C1 segment of cervical spinal cord (tissue), 14 donors: ENCODE results near the gene SLC6A1.

Source experiments
- DNase-seq, 14 donors: peaks; one replicate each; lab custom pipeline; 2025; lab: John Stamatoyannopoulos, UW

The SLC6A1 gene

GRCh38 chr3:10970306-10970960 lies 22.1 kb upstream of the SLC6A1 start:
- no peak for DNase-seq

- no peak for DNase-seq
Observed at GRCh38 chr3:10972072-10972782, 20.3 kb upstream of the SLC6A1 start.

GRCh38 chr3:10973046-10973595 lies 19.4 kb upstream of the SLC6A1 start:
- DNase-seq, result peak in 2 of 14 donors; percentile 9 to 60

- DNase-seq, result no peak
Observed at GRCh38 chr3:10974131-10974530, 18.4 kb upstream of the SLC6A1 start.

- no peak for DNase-seq
Observed at GRCh38 chr3:10974746-10975375, 17.7 kb upstream of the SLC6A1 start.

GRCh38 chr3:10975695-10976234 lies 16.8 kb upstream of the SLC6A1 start:
- DNase-seq, result no peak

GRCh38 chr3:10976770-10977169 lies 15.8 kb upstream of the SLC6A1 start:
- DNase-seq, result no peak

GRCh38 chr3:10977892-10978510 lies 14.5 kb upstream of the SLC6A1 start:
- DNase-seq, result no peak

GRCh38 chr3:10978956-10979355 lies 13.6 kb upstream of the SLC6A1 start:
- no peak for DNase-seq

GRCh38 chr3:10980312-10980711 lies 12.2 kb upstream of the SLC6A1 start:
- no peak for DNase-seq

- DNase-seq, result no peak
Observed at GRCh38 chr3:10981031-10981430, 11.5 kb upstream of the SLC6A1 start.

- DNase-seq, result no peak
Observed at GRCh38 chr3:10981961-10982360, 10.6 kb upstream of the SLC6A1 start.

GRCh38 chr3:10982782-10983181 lies 9.8 kb upstream of the SLC6A1 start:
- no peak for DNase-seq

GRCh38 chr3:10983219-10983916 lies 9.2 kb upstream of the SLC6A1 start:
- peak in 6 of 14 donors; percentile 11 to 46 (median 18) for DNase-seq

GRCh38 chr3:10984371-10984896 lies 8.1 kb upstream of the SLC6A1 start:
- no peak for DNase-seq

- DNase-seq, result no peak
Observed at GRCh38 chr3:10985181-10985580, 7.4 kb upstream of the SLC6A1 start.

GRCh38 chr3:10986592-10986991 lies 6.0 kb upstream of the SLC6A1 start:
- DNase-seq, result no peak

GRCh38 chr3:10988001-10988665 lies 4.4 kb upstream of the SLC6A1 start:
- no peak for DNase-seq

GRCh38 chr3:10988991-10989484 lies 3.5 kb upstream of the SLC6A1 start:
- DNase-seq, result no peak
